Spleen (tissue), 11 donors: ENCODE measurements around the gene FAM72D. TPM values are rescaled to one million over a fixed set of nuclear protein-coding genes. Genes with fewer than 3 reads are reported as not detected.
A peak's percentile ranks its signal among the peaks of the same experiment; 100 is the strongest.
"Not testable (repeated sequence)": the region's sequence is repeated elsewhere in the genome, so short reads cannot be mapped to it uniquely, and the experiment has no call there.

Experiments used
- DNase-seq: peaks from one replicate; pipeline ENCODE4 v3.0.0-alpha.2; 2020
- H3K27ac ChIP-seq, 8 donors: fragments of 200-600 bp; sonication (generic) in 7 of 8; 1 replicate in 4 of 8; 2 replicates in 4 of 8; pipeline versions ENCODE4 v1.5.0 to v1.8.0; 2016 to 2021; ENCODE audit warnings: inconsistent platforms in 4 of 8, mild to moderate bottlenecking in 4 of 8, moderate library complexity in 1 of 8
- H3K27me3 ChIP-seq, 7 donors: fragments of 200-600 bp; sonication (generic) in 6 of 7; replicated peaks in 1 of 7; 1 replicate in 4 of 7; 2 replicates in 3 of 7; pipeline versions ENCODE4 v1.5.0 to v1.8.0; 2016 to 2021; ENCODE audit warnings: inconsistent platforms in 3 of 7, mild to moderate bottlenecking in 1 of 7
- H3K36me3 ChIP-seq, 6 donors: fragments of 200-600 bp; sonication (generic) in 5 of 6; 1 replicate in 4 of 6; 2 replicates in 2 of 6; pipeline versions ENCODE4 v1.5.0 to v1.8.0; 2016 to 2021; ENCODE audit warnings: inconsistent platforms in 2 of 6
- H3K4me1 ChIP-seq, 6 donors: fragments of 200-600 bp; sonication (generic) in 5 of 6; 1 replicate in 3 of 6; 2 replicates in 3 of 6; pipeline versions ENCODE4 v1.5.0 to v1.8.0; 2016 to 2021; ENCODE audit warnings: inconsistent platforms in 3 of 6
- H3K4me3 ChIP-seq, 8 donors: fragments of 200-600 bp; sonication (generic) in 7 of 8; 1 replicate in 4 of 8; 2 replicates in 4 of 8; pipeline versions ENCODE4 v1.5.0 to v1.8.0; 2016 to 2021; ENCODE audit warnings: inconsistent platforms in 4 of 8, mild to moderate bottlenecking in 4 of 8, moderate library complexity in 2 of 8
- H3K9me3 ChIP-seq, 8 donors: fragments of 200-600 bp; sonication (generic) in 7 of 8; 1 replicate in 4 of 8; 2 replicates in 4 of 8; pipeline versions ENCODE4 v1.5.0 to v1.8.0; 2016 to 2021; ENCODE audit warnings: inconsistent platforms in 4 of 8
- WGBS, 5 donors: extraction: QIAGEN DNeasy Blood & Tissue Kit in 3 of 5; methylation state at CpG; one replicate each; pipeline versions ENCODE4 v1.1.5 to v1.1.7; 2013 to 2018; 5-methylcytosine and 5-hydroxymethylcytosine counted together
- intact Hi-C: fragments of 100-400 bp; cut with DNase I; formaldehyde crosslinking; loops from one replicate; pipeline ENCODE4 v1.15.0; 2023; ENCODE audit warnings: low total_unique reads
- polyA plus RNA-seq, 3 donors: library from polyadenylated mRNA; stranded (reverse); fragments of 200-250 nt; gene quantifications; one replicate each; pipeline ENCODE4 v1.2.1, GENCODE V29; 2013
- total RNA-seq, 7 donors: library from RNA; depleted of rRNA in 3 of 7; stranded (reverse); fragments of >200 nt in 3 of 7; fragmentation: NEBNext Ultra II Directional in 4 of 7; extraction: Animal tissue kit (Norgen Biotek cat#: 25700) in 4 of 7; gene quantifications; one replicate each; pipeline versions ENCODE4 v1.1.0 to v1.2.1, GENCODE V29; 2016 to 2021
- donor health status: healthy with polysubstance abuse.
- donor health status: DM: no; HTN: no; CAD: no; lungs with moderate emphysema.
- donor health status: DM: no; HTN: no; CAD: no.
- donor health status: Bipolar disorder and iron deficiency.
- donor health status: healthy.
- donor health status: DM: no; HTN: no; CAD: no.
- donor health status: DM: yes; HTN: yes; CAD: no.

The FAM72D gene
- total and polyA plus RNA-seq, 10 donors, result 0.49 to 2.5 (median 1.6) TPM; not detected in 1

DNA sequence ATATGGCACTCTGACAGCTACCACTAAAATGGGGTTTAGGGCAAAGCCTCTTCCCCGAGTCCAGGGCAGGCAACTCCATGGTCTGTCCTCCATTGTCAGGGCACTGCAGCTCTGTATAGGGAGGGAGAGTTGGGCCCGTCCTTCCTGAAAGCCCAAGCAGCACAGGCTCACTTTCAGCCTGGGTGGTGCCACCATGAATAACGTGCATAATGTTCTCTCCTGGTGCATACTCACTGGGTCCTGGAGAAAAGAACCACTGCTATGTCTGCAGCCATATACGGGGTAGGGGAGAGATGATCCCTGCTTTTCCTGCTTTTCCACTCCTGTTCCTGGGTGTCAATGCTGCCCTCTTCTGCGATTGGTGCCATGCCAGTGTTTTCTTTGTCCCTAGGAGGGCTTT, 60.1 kb downstream of the FAM72D start:
- H3K27me3 ChIP-seq, H3K27ac ChIP-seq, intact Hi-C loops, H3K4me1 ChIP-seq, DNase-seq, H3K9me3 ChIP-seq, H3K36me3 ChIP-seq, H3K4me3 ChIP-seq: not testable (repeated sequence)
- 30 to 58% (median 54%) methylated on average over 2 to 5 of the region's 5 CpGs for WGBS, 5 donors

DNA sequence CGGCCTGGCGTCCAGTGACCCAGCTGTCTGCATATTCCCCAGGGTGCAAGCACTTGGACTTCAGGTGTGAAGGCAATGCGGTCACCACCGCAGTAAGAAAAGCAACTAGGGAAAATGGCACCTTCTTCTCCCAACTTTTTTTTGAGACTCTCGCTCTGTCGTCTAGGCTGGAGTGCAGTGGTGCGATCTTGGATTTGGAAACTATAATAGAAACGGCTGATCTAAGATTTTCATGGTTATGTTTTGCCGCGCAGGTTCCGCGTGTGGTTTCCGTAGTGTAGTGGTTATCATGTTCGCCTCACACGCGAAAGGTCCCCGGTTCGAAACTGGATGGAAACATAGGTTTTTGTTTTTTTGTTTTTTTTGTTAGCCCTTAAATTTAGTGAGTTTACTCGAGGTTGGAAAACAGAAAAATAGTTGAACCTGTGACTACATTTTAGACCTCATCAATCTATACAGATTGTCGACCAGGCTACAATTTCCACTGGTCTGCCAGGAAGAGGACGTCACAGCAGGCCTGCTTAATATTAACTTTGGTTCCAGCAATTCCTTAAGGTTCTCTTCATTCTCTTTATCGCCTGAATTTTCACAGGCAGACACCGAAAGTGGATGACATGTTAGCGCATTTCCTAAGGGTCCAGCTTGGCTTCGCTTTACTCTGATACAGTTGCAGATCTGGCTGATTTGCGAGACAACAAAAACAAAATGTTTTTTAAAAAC, 61.3 kb downstream of the FAM72D start:
- intact Hi-C loops, H3K27me3 ChIP-seq, H3K4me1 ChIP-seq, H3K9me3 ChIP-seq, DNase-seq, H3K36me3 ChIP-seq: not testable (repeated sequence)
- WGBS, 5 donors, result 1 to 11% (median 5%) methylated on average over 17 to 20 of the region's 26 CpGs
- Histone ChIP-seq H3K4me3 (peak overlapping the region in 7 of 8 donors; percentile 23 to 65 (median 38)), H3K27ac (peak overlapping the region in 1 of 8 donors; percentile 38)

DNA sequence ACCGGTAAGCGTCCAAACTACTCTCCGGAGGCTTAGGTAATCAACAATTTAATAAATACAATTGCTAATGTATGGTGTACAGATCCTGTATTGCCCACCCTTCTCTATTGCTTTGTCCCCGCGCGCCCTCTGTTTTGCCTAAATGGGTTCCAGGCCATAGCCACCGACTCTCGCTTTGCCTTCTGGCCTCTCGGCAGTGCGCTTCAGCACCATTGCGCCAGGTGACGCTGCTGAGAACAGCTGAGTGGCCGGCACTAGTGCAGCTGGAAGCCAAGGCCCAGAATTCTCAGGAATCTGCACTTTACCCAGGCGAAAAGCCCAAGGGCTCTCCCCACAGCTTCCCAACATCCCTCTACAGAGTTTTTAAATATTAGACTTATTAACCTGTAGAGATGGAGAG, 61.9 kb downstream of the FAM72D start:
- DNase-seq, intact Hi-C loops, H3K27ac ChIP-seq, H3K4me1 ChIP-seq, H3K27me3 ChIP-seq, H3K4me3 ChIP-seq, H3K9me3 ChIP-seq, H3K36me3 ChIP-seq: not testable (repeated sequence)
- WGBS, 5 donors, result no CpG with 5 or more reads among the region's 14 CpGs

DNA sequence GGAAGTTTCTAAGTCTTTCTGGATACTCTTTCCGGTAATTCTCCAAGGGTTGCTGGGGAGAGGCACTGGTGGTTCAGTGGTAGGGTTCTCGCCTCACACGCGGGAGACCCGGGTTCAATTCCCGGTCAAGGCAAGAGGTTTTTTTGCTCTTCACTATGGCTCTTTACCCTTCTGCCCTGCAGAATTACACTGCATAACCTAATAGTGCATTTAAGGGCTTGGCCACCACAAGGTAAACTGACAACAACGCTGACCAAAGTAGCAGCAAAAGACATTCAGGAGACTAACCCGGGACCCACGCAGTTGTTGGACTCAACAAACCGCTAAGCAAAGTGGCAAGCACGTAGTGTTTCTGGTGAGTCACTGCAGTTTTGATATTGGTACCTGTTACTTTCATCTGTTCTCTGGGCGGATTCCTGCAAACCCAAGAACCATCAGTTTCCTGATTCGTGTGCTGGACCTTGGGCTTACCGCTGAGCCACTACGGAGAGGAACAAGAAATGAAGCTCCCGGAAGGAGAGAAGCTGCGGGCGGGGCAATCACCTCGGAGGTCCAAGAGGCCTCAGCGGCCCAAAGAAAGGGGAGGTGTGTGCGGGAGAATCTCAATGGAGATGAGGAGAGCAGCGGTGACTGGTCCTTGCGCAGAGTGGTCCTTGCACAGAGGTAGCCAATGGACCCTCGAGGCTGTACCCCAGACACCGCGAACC, 65.4 kb downstream of the FAM72D start:
- H3K36me3 ChIP-seq, H3K27ac ChIP-seq, intact Hi-C loops, H3K4me1 ChIP-seq, H3K9me3 ChIP-seq, H3K27me3 ChIP-seq, DNase-seq: not testable (repeated sequence)
- WGBS, 5 donors, result 0 to 13% (median 10%) methylated on average over 1 to 4 of the region's 26 CpGs; no CpG with 5 or more reads in 2 of the 5 donors
- H3K4me3 ChIP-seq, result peak overlapping the region in 1 of 8 donors; percentile 42

Other genes with a start within 250 kb of the FAM72D start
- gene SRGAP2B, start 646 bp upstream of the FAM72D start, total RNA-seq, result 10 to 100 TPM; 28.1 to 77.7 (median 55.6) TPM
- 10 to 100 TPM in 1 of 3 donors, 1 to 10 TPM in 2; 3.4 to 12.5 (median 4.7) TPM for gene SRGAP2B, start 646 bp upstream of the FAM72D start, polyA plus RNA-seq
- not detected for gene PPIAL4D, start 146.2 kb downstream of the FAM72D start, total RNA-seq
- gene PPIAL4D, start 146.2 kb downstream of the FAM72D start, polyA plus RNA-seq, result not detected